GM13976 (cell line): ENCODE results near the gene MS4A6E.
A peak's percentile ranks its signal among the peaks of the same experiment; 100 is the strongest.

Experiments used
- DNase-seq: peaks from one replicate; pipeline ENCODE4 v3.0.0; 2012; ENCODE audit warnings: low spot score
- in situ Hi-C: fragments of 300-500 bp; cut with MboI; formaldehyde crosslinking; loops from one replicate; pipeline ENCODE4 v1.12.0; 2022; ENCODE audit warnings: low sequenced_read_pairs, mixed read lengths, inconsistent platforms; ENCODE audit not compliant: unreplicated experiment
- TF ChIP-seq, protein P1 (sequence below): IDR thresholded peaks from 2 replicates; pipeline ENCODE4 v1.5.1; 2012; ENCODE audit warnings: borderline replicate concordance, mild to moderate bottlenecking; ENCODE audit not compliant: insufficient read depth; ENCODE audit errors: extremely low read depth, missing control alignments, control extremely low read depth

The MS4A6E gene

DNA sequence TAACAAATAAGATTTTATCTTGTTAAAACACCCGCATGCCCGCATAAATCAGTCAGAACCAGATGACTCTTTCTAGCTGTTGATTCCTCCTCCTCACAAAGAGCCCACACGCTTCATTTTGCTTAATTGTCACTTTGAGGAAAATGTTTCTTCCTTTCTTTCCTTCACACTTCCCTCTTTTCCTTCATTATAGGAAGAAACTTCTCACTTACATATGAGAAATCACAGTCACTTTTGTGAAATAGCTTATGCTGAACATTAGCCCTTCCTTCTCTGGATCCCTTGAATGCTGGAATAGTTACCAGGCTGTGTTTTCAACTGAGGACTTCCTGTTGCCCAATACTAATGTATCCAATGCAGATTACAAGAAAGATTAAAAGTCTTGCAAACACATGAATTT, 5.8 kb downstream of the MS4A6E start:
- TF ChIP-seq, protein P1, sequence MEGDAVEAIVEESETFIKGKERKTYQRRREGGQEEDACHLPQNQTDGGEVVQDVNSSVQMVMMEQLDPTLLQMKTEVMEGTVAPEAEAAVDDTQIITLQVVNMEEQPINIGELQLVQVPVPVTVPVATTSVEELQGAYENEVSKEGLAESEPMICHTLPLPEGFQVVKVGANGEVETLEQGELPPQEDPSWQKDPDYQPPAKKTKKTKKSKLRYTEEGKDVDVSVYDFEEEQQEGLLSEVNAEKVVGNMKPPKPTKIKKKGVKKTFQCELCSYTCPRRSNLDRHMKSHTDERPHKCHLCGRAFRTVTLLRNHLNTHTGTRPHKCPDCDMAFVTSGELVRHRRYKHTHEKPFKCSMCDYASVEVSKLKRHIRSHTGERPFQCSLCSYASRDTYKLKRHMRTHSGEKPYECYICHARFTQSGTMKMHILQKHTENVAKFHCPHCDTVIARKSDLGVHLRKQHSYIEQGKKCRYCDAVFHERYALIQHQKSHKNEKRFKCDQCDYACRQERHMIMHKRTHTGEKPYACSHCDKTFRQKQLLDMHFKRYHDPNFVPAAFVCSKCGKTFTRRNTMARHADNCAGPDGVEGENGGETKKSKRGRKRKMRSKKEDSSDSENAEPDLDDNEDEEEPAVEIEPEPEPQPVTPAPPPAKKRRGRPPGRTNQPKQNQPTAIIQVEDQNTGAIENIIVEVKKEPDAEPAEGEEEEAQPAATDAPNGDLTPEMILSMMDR = no peak
- in situ Hi-C loops = no loop called here
- no peak for DNase-seq

DNA sequence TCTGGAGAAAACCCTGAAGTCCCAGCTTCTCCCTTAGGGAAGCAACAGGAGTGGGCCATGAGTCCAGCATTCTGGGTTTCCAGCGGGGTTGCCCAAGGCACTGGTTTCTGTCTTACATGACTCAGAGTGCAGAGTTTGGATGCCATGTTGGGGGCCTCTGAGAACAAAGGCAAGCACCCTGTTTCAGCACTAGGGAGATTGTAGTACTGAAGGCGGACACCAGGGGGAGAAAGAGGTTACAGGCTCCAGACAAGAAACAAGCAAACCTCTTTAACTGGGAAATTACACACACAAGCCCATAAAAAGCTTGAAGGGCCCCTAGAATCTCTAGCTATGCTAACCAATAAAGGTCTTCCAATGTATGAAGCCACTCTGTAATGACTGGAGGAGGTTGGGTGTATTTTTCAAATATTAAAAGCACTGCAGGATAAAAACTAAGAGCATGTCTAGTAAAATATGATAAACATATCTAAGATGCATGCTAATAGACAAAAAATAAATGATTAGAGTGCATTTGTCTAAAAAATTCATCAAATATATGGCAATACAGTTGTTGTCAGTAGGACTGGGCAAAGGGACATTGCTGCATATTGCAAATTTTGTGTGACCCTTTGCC, 7.1 kb downstream of the MS4A6E start:
- TF ChIP-seq, protein P1 = peak; percentile 66
- in situ Hi-C loops = no loop called here

DNA sequence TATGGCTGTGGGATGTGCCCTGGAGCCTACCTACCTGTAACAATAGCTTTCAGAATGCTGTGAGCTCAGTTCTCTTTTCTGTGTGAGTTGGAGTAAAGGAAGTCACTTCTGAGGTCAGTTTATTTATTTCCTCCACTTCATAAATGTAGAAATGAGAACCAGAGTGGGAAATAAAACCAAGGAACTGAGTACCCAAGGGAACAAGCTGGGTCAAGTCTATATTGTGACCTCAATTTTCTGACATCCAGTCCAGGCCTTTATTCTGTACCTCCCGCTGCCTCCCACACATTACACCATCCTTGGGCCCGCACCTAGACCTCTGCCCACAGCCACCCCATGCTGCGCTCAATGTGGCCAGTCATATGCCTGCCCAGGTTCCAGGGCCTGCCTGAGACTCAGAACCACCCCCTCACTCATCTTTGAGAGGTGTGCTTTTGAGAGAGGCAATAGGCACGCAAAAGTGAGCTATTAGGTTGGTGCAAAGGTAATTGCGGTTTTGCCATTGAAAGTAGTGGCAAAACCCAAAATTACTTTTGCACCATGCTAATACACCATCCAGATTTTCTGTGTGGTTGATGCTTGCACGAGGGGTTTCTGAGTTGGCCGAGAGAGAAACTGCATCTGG, 9.8 kb downstream of the MS4A6E start:
- in situ Hi-C loops = no loop called here
- TF ChIP-seq, protein P1 = no peak
- no peak for DNase-seq

More for the DNA sequence above, 7.1 kb downstream of the MS4A6E start:
- peak; percentile 64 for DNase-seq

DNA sequence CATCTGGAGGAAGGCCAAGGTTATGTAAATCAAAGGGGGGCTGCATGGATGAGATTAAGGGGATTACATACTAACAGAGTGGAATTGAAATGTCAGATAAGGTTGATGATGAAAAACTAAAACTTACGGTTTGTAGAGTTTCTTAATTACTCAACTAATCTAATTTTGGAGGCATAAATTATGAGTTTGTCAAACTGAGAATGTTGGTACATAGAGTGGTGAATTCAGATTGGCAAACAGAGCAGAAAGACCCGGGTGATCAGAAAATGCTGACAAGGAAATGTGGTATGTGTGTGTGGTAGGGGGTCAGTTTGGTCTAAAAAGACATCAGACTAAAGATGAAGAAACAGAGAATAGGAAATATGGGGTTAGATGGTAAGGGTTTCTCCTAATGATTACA, 11.0 kb downstream of the MS4A6E start:
- TF ChIP-seq, protein P1 = no peak
- no peak for DNase-seq
- in situ Hi-C loops = no loop called here

DNA sequence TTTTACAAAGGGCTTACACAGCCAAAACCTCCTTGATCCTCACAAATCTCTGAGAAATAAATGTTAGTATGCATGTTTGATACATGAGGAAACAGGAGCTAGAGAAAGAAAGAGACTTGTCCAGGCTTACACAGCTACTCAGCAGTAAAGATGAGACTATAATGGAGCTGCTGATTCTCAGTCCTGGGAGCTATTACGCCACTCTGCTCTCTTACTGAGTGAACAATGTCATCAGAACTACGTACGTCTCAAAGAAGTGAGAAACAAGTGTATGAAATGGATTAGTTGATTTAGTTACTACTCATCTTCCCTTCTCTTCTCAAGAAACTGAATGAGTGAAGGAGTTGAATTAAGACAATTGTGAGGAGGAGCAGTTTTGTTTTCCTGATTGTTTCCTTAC, 12.3 kb downstream of the MS4A6E start:
- DNase-seq = no peak
- in situ Hi-C loops = no loop called here
- TF ChIP-seq, protein P1 = no peak

DNA sequence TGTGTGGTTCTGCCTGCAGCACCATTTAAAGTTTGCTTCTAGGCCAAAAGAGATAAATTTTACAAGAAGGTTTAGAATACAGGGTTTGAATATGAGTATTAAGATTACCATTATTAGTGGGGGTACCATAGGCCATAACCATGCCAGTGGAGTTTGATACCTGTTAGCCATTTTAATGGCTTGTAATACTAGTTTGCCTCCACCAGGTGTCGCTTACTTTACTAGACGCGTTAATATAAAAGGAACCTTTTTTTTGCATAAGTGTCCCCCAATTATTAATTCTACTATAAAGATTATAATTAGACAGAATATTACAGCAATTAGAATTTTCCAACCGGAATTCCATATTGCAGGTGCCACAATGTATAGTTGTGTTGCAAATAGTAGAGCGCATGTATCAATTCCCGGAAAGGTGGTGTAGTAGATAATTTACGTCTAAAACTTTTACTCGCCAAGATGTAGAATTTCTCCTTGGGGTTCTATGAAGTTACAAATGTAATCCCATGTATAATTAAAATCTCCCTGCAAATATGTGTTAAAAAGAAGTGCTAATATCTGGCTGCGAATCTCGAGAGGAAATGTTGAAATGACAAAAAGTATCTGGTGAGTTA, 16.1 kb downstream of the MS4A6E start:
- in situ Hi-C loops = loop anchor here (10.0 kb wide), 1 partner anchor 68 kb away; no protein-coding TSS in a partner anchor
- TF ChIP-seq, protein P1 = peak; percentile 48
- no peak for DNase-seq
